ENCODE measurements around the gene BUD23.
"Not testable (repeated sequence)": the region's sequence is repeated elsewhere in the genome, so short reads cannot be mapped to it uniquely, and the experiment has no call there.

Gene BUD23

DNA sequence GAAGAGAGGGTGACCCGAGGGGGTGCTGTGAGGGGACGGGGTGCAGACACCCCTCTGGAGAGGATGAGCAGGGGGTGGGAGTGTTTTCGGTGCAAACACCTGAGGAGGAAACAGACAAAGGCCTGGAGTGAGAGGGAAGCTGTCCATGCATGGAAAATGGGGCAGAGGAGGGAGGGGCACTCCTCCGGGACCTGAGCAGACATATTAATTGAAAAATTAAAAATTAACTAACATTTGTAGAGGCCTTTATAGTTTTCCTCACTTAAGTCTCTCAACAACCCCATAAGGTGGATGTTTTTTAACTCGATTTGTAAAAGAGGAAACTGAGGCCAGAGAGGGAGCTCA lies 14.5 kb upstream of the BUD23 start:
- H3K4me3 ChIP-seq (ENCODE audit: low read depth, low read length), result no peak overlapping the region
- TF ChIP-seq, protein P1, sequence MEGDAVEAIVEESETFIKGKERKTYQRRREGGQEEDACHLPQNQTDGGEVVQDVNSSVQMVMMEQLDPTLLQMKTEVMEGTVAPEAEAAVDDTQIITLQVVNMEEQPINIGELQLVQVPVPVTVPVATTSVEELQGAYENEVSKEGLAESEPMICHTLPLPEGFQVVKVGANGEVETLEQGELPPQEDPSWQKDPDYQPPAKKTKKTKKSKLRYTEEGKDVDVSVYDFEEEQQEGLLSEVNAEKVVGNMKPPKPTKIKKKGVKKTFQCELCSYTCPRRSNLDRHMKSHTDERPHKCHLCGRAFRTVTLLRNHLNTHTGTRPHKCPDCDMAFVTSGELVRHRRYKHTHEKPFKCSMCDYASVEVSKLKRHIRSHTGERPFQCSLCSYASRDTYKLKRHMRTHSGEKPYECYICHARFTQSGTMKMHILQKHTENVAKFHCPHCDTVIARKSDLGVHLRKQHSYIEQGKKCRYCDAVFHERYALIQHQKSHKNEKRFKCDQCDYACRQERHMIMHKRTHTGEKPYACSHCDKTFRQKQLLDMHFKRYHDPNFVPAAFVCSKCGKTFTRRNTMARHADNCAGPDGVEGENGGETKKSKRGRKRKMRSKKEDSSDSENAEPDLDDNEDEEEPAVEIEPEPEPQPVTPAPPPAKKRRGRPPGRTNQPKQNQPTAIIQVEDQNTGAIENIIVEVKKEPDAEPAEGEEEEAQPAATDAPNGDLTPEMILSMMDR (IDR thresholded peaks at IDR 0.05; ENCODE audit: borderline replicate concordance, insufficient read depth, low read depth, low read length), result no peak

GRCh38 chr7:73669288-73669701 lies 14.1 kb upstream of the BUD23 start:
- H3K4me3 ChIP-seq (ENCODE audit: low read depth, low read length), result no peak overlapping the region
- TF ChIP-seq, protein P1 (IDR thresholded peaks at IDR 0.05; ENCODE audit: borderline replicate concordance, insufficient read depth, low read depth, low read length), result no peak

DNA sequence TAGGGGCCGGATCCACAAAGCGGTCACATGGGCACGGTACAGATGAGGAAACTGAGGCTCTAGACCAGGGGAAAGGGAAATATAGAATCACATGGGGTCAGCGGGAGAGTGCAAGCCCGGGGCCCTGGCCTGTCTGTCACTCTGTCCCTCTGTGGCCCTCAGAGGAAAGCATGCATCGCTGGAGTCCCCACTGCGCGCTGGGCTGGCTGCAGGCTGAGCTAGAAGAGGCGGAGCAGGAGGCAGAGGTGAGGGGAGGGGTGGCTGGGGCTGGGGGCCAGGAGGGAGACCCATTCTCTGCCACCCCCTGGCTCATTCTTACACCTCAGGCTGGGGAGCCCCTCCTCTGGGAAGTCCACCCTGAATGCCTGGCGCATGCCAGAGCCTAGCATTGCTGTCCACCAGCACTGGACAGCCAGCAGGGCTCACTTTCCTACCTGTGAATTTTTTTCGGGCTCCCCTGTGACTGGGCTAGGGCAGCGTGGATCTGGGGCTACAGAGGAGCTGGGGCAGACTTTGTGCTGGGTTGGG lies 13.5 kb upstream of the BUD23 start:
- H3K4me3 ChIP-seq (ENCODE audit: low read depth, low read length), result no peak overlapping the region

GRCh38 chr7:73671322-73671661 lies 12.1 kb upstream of the BUD23 start:
- TF ChIP-seq, protein P1 (IDR thresholded peaks at IDR 0.05; ENCODE audit: borderline replicate concordance, insufficient read depth, low read depth, low read length), result no peak
- H3K4me3 ChIP-seq (ENCODE audit: low read depth, low read length), result no peak overlapping the region

More for the DNA sequence above, 13.5 kb upstream of the BUD23 start:
- TF ChIP-seq, protein P1 (IDR thresholded peaks at IDR 0.05; ENCODE audit: borderline replicate concordance, insufficient read depth, low read depth, low read length), result no peak

DNA sequence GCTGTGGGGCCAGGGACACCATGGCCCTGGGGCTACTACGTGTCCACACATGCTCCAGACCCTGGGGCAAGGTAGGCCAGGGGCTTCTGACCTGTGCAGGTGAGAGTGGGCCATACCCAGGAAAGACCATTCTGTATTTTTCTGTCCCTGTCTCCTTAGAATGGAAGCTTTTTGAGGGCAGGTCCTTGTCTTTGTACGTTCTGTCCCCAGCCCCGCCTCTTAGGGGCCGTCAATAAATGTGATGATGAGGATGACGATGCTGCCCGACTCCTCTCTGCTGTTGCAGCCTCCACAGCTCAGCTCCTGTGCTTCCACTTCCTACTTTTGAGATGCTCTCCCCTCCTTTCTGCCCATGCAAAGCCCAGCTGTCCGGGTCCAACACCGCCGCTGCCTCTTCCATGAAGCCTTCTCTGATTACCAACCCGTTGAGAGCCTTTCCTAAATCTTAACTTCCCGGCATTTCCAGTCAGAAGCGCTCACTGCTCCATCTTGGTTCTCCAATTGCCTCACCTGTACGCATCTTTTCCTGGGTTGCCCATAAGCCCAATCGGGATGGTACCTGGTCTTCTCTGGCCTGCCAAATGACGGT lies 11.4 kb upstream of the BUD23 start:
- no peak overlapping the region for H3K4me3 ChIP-seq (ENCODE audit: low read depth, low read length)
- TF ChIP-seq, protein P1 (IDR thresholded peaks at IDR 0.05; ENCODE audit: borderline replicate concordance, insufficient read depth, low read depth, low read length), result no peak

- no peak overlapping the region for H3K4me3 ChIP-seq (ENCODE audit: low read depth, low read length)
- TF ChIP-seq, protein P1 (IDR thresholded peaks at IDR 0.05; ENCODE audit: borderline replicate concordance, insufficient read depth, low read depth, low read length), result no peak
Measured at GRCh38 chr7:73674468-73675124, 8.8 kb upstream of the BUD23 start.

DNA sequence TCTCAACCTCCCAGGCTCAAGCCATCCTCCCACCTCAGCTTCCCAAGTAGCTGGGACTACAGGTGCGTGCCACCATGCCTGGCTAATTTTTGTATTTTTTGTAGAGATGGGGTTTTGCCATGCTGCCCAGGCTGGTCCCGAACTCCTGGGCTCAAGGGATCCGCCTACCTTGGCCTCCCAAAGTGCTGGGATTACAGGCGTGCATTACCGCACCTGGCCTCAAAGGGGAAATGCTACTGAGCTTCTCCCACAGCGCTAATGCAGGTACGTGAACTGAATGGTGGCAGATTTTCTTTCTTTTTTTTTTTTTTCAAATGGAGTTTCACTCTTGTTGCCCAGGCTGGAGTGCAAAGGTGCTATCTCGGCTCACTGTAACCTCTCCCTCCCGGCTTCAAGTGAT lies 7.3 kb upstream of the BUD23 start:
- not testable (repeated sequence) for H3K4me3 ChIP-seq (ENCODE audit: low read depth, low read length)

Measured in GM12875 (cell line).